LHCN-M2 (cell line): ENCODE results near the gene HGS. TPM values are rescaled to one million over a fixed set of nuclear protein-coding genes. Genes with fewer than 3 reads are reported as not detected.

ENCODE experiments used
- DNase-seq: peaks from one replicate; pipeline ENCODE4 v3.0.0-alpha.2; 2012; ENCODE audit warnings: low read depth
- total RNA-seq: library from RNA; depleted of rRNA; stranded (reverse); fragments of >200 nt; gene quantifications from 2 replicates; pipeline ENCODE4 v1.2.3, GENCODE V29; 2014

Gene HGS
- total RNA-seq, 1 experiment from 2014 or later = 157 TPM

DNA sequence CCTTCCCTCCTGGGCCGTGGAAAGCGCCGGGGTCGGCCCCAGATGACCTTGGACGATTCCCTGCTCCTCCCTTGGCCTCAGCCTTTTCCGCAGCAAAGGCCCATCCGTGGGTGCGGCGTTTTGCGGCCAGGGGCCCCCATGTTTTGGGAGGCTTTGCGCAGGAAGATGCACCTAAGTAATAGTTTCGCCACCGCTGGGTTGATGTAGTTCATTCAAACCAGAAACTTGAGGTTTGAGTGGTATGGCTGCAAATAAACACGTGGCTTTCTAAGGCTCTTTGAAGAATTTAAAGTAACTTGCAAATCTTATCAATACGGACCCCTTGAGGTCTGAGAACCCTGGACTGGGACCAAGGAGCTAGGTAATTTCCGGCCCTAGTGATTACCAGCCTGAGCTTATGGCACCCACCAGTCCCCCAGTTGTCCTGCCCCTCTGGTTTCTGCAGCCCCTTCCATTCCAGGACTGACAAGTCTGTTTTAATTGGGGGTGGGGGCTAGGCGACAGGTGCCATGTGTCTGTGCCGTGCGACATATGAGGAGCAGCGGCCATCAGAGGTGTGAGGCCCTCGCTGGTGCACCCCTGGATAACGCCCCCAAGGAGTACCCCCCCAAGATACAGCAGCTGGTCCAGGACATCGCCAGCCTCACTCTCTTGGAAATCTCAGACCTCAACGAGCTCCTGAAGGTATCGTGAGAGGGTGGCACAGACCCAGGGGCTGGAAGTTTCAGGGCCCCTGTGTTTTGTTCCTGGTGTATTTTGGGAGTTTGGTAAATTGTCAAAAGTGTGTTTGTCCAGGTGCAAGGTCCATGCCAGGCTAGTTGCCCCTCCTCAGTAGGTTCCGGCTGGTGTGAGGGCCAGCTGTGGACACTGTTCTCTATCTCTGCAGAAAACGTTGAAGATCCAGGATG lies 20.2 kb downstream of the HGS start:
- DNase-seq = no peak

- no peak for DNase-seq
These were observed 21.9 kb downstream of the HGS start for GRCh38 chr17:81705518-81706231.

DNA sequence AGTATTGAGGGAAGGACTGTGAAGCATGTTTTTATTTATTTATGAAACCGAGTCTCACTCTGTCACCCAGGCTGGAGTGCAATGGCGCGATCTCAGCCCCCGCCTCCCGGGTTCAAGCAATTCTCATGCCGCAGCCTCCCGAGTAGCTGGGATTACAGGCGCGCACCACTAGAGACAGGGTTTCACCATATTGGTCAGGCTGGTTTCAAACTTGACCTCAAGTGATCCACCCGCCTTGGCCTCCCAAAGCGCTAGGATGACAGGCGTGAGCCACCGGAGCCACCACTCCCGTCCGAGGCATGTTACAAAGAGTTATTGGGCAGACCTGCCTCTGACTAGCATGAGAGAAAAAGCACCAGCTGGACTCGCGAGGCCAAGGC lies 22.4 kb downstream of the HGS start:
- no peak for DNase-seq

DNA sequence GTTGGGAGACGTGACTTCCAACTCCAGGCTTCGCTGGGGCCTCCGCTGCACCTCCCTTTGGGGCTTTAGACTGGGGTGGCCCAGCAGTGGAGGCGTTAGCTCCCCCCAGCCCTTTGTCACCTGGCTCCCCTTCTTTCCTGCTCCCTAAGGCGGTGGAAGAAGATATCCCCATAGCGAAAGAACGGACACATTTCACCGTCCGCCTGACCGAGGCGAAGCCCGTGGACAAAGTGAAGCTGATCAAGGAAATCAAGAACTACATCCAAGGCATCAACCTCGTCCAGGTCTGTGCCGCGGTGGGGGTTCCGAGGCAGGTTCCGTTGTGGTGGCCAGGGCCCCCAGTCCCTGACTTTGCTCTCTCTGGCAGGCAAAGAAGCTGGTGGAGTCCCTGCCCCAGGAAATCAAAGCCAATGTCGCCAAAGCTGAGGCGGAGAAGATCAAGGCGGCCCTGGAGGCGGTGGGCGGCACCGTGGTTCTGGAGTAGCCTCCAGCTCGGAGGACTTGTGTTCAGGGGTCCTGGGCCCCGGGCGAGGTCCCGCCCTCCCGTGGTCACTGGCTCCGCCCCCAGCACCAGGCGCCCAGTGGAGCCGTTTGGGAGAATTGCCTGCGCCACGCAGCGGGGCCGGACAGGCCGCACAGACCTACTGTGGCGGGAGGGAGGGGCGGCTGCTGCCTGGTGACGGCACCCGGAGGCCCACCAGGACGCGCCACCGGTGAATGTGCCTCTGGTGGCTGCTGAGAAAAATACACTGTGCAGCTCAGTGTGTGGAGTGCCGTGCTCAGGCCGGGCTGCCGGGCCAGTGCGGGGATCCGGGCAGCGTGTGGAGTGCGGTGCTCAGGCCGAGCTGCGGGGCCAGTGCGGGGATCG lies 23.2 kb downstream of the HGS start:
- no peak for DNase-seq

DNA sequence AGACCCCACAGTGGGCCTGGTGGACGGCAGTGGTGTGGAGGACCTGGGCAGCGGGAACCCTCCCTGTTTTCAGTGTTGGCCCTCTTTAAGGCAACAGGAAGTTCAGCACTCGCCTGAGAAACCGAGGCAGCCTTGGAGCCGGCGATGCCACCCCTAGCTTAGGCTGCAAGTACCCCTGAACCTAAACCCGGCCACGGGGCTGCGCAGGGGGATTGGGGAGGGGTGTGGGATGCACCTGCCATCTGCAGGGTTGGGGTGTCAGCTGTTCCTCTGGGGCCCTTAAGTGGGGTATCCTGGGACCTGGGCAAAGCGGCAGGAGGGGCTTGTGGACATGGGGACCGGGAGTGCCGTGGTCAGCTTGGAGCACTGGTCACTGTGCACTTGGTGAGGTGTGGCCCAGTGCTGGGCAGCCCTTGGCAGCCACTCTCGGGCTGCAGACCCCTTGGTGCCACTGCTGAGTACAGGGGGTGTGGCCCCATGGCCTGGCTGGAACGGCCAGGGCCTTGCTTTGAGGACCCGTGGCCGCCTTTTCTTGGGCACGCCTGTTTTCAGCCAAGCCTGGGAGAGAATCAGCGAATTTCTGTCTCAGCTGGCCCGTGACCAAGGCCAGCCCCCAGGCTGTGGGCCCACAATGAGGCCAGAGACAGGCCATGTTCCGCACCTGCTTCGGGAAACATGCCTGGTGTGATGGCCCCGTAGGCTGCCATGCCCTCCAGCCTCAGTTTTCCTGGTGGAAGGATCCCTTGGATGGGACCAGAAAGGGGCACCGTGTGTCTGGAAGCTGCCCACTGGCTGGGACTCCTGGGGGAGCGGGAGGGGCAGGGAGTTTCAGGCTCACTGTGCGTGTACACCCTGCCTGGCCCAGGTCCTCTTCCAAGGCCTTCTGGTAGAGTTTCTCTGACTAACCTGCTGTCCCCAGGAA lies 24.2 kb downstream of the HGS start:
- no peak for DNase-seq

DNA sequence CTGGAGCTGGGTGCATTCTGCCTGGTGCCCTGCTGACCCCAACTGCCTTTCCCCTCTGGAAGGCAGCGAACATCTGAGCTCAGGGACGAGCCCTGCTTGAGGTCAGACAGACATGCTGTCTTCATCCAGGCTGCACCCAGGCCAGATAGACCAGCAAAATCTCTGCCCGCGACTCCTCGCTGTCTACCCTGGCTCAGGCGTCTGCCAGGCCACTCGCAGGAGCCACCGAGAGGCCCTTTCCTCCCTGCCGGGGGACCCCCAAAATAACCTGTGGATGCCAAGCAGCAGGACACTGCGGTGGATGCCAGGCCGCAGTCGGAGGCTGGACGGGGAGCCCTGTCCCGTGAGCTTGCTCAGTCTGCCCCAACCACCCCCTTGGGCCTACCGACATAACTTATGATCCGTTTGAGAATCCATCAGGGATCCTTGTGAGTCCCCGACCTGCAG lies 25.0 kb downstream of the HGS start:
- DNase-seq = no peak

- DNase-seq = no peak
These were observed 26.9 kb downstream of the HGS start for GRCh38 chr17:81710514-81711308.

- DNase-seq = peak; percentile 66
These were observed 28.1 kb downstream of the HGS start, which contains the start of gene SLC25A10 for GRCh38 chr17:81711814-81712467. Gene SLC25A10, plus strand, starts transcription at chr17:81712284. Its CDS starts 143 bp downstream, at chr17:81712427.

GRCh38 chr17:81712468-81713003 lies 28.7 kb downstream of the HGS start:
- peak; percentile 37 for DNase-seq

DNA sequence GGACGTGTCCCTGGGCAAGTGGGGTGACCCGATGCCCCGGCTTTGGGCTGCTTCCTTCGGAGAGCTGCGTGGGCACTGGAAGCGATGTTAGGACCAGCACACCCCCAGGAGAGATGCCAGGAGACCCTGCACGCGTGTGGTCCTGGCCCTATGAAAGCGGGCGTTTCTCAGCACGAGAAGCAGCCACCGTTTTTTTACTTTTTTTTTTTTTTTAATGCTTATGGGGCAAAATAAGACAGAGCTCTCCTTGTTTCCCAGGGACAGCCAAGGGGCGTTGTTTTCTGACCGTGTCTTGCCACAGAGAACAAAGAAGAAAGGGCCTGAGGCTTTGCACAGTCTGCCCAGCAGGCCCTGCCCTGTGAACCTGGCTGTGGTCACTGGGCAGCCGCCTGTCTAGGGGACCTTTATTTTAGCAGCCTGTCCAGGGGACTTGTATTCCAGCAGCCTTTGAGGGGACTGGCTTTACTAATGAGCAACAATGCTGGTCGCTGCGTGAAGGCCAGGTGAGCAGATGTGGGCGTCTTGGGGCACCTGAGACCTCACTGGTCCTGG lies 29.3 kb downstream of the HGS start:
- no peak for DNase-seq

DNA sequence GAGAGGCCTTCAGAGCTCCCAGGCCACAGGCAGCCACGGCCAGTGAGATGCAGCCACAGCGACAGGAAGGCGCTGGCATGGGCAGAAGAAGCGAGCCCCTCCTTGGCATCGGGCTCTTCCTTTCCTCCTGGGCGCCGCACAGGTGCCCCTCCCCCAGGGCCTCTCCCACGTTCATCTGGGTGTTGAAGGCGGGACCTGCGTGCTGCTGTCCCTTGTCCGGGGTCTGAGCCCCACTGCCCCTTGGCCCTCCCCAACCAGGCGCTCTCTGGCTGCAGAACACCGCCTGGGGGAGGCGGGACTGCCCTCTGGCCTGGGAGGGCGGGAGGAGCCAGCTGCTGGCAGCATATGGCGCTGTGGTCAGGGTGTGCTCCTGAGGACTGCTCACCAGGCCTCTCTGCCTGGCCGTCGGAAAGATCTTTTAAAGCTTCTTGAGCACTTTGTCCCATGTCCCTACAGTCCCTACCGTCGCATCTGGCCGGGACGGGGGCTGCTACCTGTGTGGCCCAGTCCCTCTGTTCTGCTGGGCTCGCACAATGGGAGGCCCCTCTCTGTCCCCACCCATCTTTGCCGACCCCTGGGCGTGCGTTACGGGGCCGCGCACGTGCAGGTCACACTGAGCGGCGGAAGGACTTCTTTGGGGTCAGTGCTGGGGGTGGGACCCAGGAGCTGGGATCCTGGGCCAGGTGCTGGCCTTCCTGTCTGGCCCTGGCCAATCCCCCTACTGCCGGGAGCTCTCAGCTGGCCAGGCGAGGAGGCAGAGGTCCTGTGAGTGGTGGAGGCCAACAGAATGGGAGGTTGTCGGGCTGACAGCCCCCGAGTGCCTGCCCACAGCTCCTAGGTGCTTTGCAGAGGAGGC lies 30.0 kb downstream of the HGS start:
- DNase-seq = no peak

GRCh38 chr17:81714412-81715106 lies 30.7 kb downstream of the HGS start:
- DNase-seq = no peak

DNA sequence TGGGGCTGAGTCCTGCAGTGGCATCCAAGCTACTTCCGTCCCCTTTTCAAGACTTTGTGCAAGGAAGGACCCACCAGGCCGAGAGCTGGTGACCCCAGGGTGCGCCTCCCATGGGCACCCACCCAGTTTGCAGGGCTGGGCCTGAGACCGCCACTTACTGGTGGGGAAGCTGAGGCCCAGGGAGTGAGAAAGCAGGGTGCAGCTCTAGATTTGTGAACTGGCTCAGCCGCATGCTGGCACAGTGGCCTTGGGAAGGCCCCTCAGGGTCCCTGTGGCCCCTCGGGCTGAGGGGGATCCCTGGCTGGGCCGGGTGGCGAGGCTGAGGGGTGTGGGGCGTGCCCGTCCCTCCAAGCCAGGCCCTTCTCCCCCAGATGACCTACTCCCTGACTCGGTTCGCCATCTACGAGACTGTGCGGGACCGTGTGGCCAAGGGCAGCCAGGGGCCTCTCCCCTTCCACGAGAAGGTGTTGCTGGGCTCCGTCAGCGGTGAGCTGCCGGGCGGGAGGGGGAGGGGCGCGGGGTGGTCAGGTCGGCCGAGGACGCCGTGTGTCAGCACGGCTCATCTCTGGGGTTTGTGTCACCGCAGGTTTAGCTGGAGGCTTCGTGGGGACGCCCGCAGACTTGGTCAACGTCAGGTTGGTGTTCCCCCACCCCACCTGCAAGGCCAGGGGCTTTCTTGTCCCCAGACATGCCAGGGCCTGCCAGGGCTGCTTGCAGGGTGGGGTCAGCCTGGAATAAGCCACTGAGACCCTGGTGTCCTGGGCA lies 31.5 kb downstream of the HGS start:
- DNase-seq = no peak

- DNase-seq = no peak
These were observed 32.3 kb downstream of the HGS start for GRCh38 chr17:81715872-81716673.

- no peak for DNase-seq
These were observed 32.8 kb downstream of the HGS start for GRCh38 chr17:81716674-81716996.
